ENCODE results near the gene SLC19A1. TPM values are rescaled to one million over a fixed set of nuclear protein-coding genes. Genes with fewer than 3 reads are reported as not detected.

Gene SLC19A1
- total RNA-seq, 1 experiment from 2014 or later = 21.4 TPM

- BruUV-seq (replicated peaks) = no TSS peak
- Mint-ChIP-seq H3K4me3 (ENCODE audit: low read depth, unreplicated experiment) (no peak overlapping the region), H3K27me3 (ENCODE audit: unreplicated experiment) (no peaks in the 10 kb centered on the region), H3K36me3 (ENCODE audit: insufficient read depth, unreplicated experiment) (peaks cover 15% of the 10 kb centered on the region), H3K27ac (ENCODE audit: unreplicated experiment) (no peak overlapping the region), H3K9me3 (ENCODE audit: low read depth, unreplicated experiment) (peaks cover 4% of the 10 kb centered on the region), H3K4me1 (ENCODE audit: low read depth, unreplicated experiment) (no peaks in the 10 kb centered on the region)
- CTCF ChIA-PET = no interaction called here
- TF ChIP-seq, protein P1, sequence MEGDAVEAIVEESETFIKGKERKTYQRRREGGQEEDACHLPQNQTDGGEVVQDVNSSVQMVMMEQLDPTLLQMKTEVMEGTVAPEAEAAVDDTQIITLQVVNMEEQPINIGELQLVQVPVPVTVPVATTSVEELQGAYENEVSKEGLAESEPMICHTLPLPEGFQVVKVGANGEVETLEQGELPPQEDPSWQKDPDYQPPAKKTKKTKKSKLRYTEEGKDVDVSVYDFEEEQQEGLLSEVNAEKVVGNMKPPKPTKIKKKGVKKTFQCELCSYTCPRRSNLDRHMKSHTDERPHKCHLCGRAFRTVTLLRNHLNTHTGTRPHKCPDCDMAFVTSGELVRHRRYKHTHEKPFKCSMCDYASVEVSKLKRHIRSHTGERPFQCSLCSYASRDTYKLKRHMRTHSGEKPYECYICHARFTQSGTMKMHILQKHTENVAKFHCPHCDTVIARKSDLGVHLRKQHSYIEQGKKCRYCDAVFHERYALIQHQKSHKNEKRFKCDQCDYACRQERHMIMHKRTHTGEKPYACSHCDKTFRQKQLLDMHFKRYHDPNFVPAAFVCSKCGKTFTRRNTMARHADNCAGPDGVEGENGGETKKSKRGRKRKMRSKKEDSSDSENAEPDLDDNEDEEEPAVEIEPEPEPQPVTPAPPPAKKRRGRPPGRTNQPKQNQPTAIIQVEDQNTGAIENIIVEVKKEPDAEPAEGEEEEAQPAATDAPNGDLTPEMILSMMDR (IDR thresholded peaks at IDR 0.05; ENCODE audit: unreplicated experiment) = no peak
- DNase-seq = no peak
- intact Hi-C loops (cut with micrococcal nuclease; ENCODE audit: unreplicated experiment) = no loop called here
Observed at GRCh38 chr21:45525153-45525909, 16.9 kb downstream of the SLC19A1 start.

GRCh38 chr21:45524756-45525152 is 17.5 kb downstream of the SLC19A1 start:
- peaks cover 7% of the 10 kb centered on the region for H3K9me3 Mint-ChIP-seq (ENCODE audit: low read depth, unreplicated experiment)
- intact Hi-C loops (cut with micrococcal nuclease; ENCODE audit: unreplicated experiment) = no loop called here
- no peaks in the 10 kb centered on the region for H3K4me1 Mint-ChIP-seq (ENCODE audit: low read depth, unreplicated experiment)
- CTCF ChIA-PET = no interaction called here
- TF ChIP-seq, protein P1 (IDR thresholded peaks at IDR 0.05; ENCODE audit: unreplicated experiment) = no peak
- peaks cover 15% of the 10 kb centered on the region for H3K36me3 Mint-ChIP-seq (ENCODE audit: insufficient read depth, unreplicated experiment)
- H3K4me3 Mint-ChIP-seq (ENCODE audit: low read depth, unreplicated experiment) = no peak overlapping the region
- no TSS peak for BruUV-seq (replicated peaks)
- no peak overlapping the region for H3K27ac Mint-ChIP-seq (ENCODE audit: unreplicated experiment)
- no peaks in the 10 kb centered on the region for H3K27me3 Mint-ChIP-seq (ENCODE audit: unreplicated experiment)
- DNase-seq = no peak

GRCh38 chr21:45523411-45524101 is 18.7 kb downstream of the SLC19A1 start:
- intact Hi-C loops (cut with micrococcal nuclease; ENCODE audit: unreplicated experiment) = no loop called here
- Mint-ChIP-seq H3K4me3 (ENCODE audit: low read depth, unreplicated experiment) (no peak overlapping the region), H3K4me1 (ENCODE audit: low read depth, unreplicated experiment) (no peaks in the 10 kb centered on the region), H3K36me3 (ENCODE audit: insufficient read depth, unreplicated experiment) (peaks cover 18% of the 10 kb centered on the region), H3K9me3 (ENCODE audit: low read depth, unreplicated experiment) (peaks cover 13% of the 10 kb centered on the region), H3K27me3 (ENCODE audit: unreplicated experiment) (no peaks in the 10 kb centered on the region), H3K27ac (ENCODE audit: unreplicated experiment) (no peak overlapping the region)
- TF ChIP-seq, protein P1 (IDR thresholded peaks at IDR 0.05; ENCODE audit: unreplicated experiment) = no peak
- no TSS peak for BruUV-seq (replicated peaks)
- CTCF ChIA-PET = no interaction called here
- DNase-seq = no peak

DNA sequence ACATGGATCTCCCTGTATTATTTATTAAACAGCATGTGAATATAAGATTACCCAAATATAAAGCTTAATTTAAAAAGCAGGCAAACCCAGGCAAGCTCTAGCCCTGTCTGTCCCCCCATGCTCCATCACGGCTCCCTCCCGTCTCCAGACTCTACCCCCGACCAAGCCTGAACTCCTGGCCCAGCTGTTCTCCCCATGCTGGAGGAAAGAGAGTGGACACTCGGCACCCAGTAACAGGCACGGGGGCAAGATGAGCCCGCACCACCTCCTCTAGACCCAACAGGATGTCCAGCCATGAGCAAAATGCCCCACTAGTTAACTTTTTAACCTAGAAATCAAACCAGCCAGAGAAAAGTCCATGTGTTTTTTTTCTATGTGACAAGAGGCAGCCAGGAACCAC is 19.3 kb downstream of the SLC19A1 start:
- no TSS peak for BruUV-seq (replicated peaks)
- H3K4me3 Mint-ChIP-seq (ENCODE audit: low read depth, unreplicated experiment) = no peak overlapping the region
- no peaks in the 10 kb centered on the region for H3K4me1 Mint-ChIP-seq (ENCODE audit: low read depth, unreplicated experiment)
- H3K27me3 Mint-ChIP-seq (ENCODE audit: unreplicated experiment) = no peaks in the 10 kb centered on the region
- peaks cover 22% of the 10 kb centered on the region for H3K36me3 Mint-ChIP-seq (ENCODE audit: insufficient read depth, unreplicated experiment)
- TF ChIP-seq, protein P1 (IDR thresholded peaks at IDR 0.05; ENCODE audit: unreplicated experiment) = no peak
- DNase-seq = no peak
- peaks cover 14% of the 10 kb centered on the region for H3K9me3 Mint-ChIP-seq (ENCODE audit: low read depth, unreplicated experiment)
- intact Hi-C loops (cut with micrococcal nuclease; ENCODE audit: unreplicated experiment) = no loop called here
- CTCF ChIA-PET = no interaction called here
- H3K27ac Mint-ChIP-seq (ENCODE audit: unreplicated experiment) = no peak overlapping the region

Data from Calu3 (cell line).